Activated CD8-positive, alpha-beta memory T cell treated with anti-CD3 and anti-CD28 coated beads, Interleukin-2, amount 50 U/mL, for 4 hours (primary cell): Measurements from ENCODE around the gene HUS1B.
"Not testable (repeated sequence)": the region's sequence is repeated elsewhere in the genome, so short reads cannot be mapped to it uniquely, and the experiment has no call there.

ENCODE experiments used
- DNase-seq: peaks from one replicate; pipeline ENCODE4 v3.0.0-alpha.2; 2020

Gene HUS1B

DNA sequence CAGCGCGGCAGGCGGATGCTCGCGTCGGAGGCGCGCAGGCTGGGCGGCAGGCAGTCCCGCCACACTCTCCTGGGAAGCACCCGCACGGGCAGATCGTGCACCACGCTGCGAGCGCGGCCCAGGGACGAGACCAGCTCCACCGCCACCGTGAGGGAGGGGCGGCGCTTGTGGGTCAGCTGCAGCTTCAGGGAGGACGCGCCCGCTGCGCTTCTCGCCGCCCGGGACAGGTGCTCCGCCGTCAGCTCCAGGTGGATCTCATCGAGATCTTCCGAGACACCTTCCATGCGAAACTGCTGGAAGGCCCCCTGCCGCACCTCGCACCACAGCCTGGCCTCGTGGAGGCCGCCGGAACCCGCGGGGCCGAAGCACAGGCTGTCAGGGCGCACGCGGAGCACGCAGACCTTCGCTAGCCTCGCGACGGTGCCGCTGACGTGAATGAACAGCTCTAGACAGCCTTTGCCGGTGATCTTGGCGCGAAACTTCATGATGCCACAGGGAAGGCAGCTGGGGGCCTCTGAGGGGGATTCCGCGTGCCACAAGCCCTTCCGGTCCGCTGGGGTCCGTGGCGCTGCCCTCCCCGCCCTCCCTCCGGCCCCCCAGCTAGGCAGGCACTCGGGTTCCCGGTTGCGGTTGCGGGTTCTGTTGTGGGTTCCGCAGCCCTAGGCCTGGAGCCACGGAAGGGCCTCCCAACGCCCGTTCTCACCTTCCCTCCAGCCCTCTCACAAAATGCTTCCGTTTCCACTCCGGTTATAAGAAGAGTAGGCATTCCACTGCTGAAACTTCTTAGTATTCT is at the start of gene HUS1B:
Gene HUS1B (minus strand): TSS at position 641 of the 793 bp plus-strand sequence. CDS start 156 bp downstream, at position 485.
- DNase-seq = no peak

- DNase-seq = no peak
Measured at GRCh38 chr6:706146-706545, 49.2 kb upstream of the HUS1B start.

- DNase-seq = no peak
Measured at GRCh38 chr6:705047-705446, 48.1 kb upstream of the HUS1B start.

DNA sequence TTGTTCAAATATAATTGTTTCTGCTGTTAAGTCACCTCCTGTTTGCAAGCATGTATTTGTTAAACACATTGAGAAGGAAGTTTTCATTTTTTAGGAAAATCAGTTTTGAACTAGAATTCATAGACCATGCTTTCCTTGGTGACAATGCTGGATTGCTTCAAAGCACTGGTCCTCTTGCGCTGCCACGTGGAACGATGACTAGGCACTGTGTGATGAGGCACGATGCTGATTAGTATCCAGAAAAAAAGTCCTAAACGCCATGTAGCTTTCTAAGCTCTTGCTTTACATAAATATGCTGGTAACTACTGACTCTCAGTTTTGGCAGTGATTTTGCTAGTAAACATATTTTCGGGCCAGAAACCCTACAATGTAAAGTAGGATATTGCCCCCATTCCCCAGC is 47.1 kb upstream of the HUS1B start:
- no peak for DNase-seq

- no peak for DNase-seq
Measured at GRCh38 chr6:703552-703951, 46.7 kb upstream of the HUS1B start.

DNA sequence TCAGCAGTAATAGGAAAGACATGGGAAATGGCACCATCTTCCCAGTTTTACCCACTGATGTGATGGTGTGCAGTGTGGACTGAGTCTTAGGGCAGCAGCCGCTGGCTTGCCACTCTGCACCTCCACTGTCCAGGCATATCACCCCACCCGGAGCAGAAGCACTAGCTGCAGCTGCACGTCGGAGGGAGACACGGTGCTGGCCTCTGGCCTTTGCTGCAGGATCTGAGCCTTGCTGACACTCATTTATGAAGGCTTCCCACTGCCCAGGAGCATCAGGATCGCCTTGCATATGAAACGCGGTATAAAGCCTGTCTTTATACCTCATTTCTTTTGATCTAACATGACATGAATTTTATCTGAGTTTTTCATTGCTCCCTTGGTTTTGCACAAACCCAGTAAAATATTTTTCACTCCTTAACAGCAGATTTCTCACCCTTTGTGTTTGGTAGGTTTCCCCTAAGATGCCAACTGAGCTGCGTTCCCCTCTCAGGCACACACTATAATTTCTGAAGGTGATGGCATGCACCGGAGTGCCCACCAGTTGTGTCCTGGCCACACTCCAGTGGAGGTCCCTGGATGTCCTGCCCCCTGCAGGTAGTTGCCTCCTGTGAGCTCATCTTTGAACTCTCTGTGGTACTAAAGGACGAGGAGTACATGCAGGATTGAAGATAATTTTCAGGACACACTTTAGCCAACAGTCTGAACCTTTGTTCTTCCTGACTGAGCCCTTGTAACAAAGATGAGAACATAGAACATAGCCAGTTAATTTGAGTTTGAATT is 45.0 kb upstream of the HUS1B start:
- DNase-seq = no peak

DNA sequence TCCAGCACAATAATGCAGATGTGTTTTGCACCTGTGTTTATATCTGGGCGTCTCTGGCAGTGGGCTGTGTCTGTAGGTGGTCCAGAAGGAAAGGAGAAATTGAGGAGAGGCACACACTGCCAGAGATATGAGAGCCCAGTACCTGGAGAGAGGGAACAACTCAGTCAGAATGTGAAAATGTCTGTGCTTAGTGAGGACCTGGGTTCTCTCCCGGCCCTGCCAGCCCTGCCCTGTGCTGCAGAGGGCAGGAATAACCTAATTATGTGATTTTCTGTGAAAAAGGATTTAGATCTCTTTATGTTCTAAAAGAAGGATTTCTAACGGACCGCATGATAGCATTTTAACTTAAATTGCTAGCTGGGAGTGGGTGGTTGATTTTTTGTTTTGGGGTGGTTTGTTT is 44.3 kb upstream of the HUS1B start:
- DNase-seq = no peak

DNA sequence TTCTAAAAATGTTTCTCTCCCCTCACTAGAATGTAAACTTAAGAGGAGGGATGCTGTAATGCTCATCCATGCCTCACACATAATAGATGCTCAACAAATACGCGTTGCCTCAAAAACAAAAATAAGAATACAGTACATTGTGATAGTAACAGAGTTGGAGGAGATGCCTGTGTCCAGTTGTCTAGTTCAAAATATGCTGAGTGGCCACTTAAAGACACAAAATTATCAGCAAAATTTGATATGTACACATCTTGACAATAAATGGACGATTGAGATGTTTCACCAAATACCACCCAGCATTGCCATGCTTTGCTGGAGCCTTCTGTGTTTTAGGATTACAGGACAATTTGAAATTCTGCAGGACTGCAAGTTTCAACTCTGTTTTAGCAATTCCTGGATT is 43.6 kb upstream of the HUS1B start:
- DNase-seq = no peak

DNA sequence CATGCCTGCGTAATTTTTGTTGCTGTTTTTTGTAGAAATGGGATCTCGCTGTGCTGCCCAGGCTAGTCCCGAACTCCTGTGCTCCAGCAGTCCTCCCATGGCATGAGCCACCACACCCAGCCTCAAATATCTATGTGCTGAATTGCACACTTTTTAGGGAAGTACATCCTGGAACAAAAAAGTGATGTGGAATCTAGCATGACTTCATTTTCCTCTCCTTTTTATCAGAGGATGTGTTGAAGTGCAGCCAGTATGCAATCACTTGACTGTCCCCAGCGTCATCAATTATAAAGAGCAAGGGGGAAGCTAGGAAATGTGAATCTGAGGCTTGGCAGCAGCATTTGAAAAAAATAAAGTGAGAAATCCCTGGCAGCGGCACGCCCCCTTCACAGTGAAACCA is 42.4 kb upstream of the HUS1B start:
- DNase-seq = no peak

GRCh38 chr6:694431-695126 is 37.7 kb upstream of the HUS1B start:
- not testable (repeated sequence) for DNase-seq

- no peak for DNase-seq
Measured at GRCh38 chr6:693723-694009, 36.8 kb upstream of the HUS1B start.

DNA sequence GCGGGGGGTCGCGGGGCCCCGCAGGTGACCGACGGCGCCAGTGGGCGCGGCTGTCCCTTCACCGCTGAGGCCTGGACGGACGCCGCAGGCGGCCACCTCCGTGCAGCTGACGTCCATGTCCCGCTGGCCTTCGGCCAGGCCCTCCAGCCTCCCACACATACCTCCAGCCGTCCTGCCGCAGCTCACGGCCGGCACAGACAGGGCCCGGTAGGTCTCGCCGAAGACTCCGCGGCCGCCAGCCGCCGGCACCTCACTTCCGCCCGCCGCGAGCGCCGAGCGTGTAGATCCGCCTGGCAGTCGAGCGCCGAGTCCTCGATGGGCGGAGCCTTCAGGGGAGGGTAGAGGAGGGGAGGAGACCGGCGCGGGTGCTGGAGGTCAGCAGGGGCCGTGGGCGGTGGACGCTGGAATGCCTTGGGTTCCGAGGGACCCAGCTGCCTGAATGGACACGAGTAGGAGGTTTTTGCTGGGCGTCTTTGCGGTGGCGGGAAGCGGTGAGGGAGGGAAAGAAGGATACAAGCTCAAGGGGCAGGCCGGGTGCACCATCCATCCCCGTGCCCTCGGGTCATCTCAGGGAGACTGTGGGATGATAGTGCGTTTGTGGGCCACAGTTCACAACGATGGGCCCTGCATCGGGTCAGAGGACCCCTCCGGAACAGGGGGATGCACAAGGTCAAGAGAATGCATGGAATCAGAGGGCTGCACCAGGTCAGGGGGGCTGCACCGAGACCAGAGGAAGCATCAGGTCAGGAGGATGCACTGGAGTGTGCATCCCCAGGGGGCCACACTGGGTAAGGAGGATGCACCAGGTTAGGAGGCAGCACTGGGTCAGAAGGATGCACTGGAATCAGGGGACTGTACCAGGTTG is 36.2 kb upstream of the HUS1B start, which contains the start of gene EXOC2:
Gene EXOC2 (minus strand): TSS at position 282 of the 865 bp plus-strand sequence. CDS start 55,321 bp downstream, outside the sequence.
- DNase-seq = peak; percentile 83

DNA sequence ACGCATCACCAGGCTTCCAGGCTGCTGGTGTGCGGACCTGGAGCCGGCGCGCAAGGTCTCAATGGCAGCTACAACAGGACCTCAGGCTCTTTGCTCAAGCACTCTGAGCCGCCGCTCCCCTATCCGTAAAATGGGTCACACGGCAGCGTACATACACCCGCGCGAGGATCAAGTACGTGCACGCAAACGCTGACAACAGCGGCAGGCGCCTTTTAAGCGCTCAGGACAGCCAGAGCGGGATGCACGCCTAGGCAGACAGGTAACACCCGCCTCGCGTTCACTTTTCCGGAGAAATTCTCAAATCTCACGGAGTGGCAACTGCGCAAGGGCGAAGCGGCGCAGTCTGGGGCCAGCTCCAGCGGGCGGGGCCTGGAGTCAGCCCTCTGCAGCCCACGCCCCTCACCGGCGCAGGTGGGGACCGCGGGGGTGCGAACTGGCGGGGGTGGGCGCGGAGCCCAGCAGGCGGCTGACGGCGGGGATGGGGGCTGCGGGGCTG is 35.5 kb upstream of the HUS1B start:
- DNase-seq = peak; percentile 75

DNA sequence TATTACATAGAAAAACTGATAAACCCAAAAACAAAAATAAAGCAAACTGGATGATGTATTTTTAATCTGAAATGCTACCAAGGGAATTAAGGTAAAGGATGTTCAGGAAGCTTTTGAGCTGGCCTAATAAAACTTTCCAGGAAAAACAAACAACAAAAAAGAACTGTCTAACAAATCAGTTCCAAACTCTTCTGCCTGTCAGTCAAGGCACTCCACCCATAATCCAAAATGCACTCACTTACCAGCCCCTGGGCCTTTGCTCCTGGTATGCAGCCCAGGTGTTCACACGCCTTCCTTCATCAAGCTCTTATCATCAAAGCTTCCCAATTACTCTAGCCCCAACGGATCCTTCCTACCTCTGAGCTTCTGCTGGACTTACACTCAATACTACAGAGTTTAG is 32.3 kb upstream of the HUS1B start:
- DNase-seq = no peak

- no peak for DNase-seq
Measured at GRCh38 chr6:686497-686896, 29.6 kb upstream of the HUS1B start.

DNA sequence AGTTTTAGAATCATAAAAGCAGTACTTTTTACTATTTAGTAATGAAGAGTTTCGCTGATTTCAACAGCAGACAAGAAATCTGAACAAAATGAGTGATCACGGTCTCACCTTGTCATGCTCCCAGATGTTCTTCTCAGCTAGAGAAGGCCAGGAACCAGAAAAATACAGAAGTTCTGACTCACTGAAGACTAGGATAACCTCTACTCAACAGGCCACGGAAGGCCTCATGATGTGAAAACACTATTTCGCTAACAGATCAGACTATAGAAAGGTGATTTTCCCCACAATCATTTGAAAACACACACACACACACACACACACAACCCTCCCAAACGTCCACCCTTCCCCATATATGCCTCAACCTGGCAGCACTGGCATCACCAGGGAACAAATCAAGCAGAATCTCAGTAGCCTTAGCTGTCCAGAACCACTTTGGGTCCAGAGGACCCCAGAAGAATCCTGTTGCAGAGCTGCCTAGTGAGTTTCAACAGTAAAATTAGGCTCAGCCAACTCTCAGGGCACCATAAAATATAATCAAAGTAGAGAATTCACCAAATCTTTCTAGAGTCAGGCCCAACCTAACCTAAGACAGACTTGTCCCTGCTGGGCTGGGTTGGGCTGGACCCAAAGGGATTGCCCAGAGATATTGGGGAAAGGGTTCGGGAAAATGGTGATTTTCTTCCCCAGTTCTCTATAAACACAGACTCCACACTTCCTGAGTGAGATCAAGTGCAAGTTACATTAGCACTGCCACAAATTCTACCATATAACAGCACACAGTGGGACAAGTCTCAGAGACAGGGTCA is 28.1 kb upstream of the HUS1B start:
- DNase-seq = no peak

- no peak for DNase-seq
Measured at GRCh38 chr6:683742-684440, 27.0 kb upstream of the HUS1B start.

DNA sequence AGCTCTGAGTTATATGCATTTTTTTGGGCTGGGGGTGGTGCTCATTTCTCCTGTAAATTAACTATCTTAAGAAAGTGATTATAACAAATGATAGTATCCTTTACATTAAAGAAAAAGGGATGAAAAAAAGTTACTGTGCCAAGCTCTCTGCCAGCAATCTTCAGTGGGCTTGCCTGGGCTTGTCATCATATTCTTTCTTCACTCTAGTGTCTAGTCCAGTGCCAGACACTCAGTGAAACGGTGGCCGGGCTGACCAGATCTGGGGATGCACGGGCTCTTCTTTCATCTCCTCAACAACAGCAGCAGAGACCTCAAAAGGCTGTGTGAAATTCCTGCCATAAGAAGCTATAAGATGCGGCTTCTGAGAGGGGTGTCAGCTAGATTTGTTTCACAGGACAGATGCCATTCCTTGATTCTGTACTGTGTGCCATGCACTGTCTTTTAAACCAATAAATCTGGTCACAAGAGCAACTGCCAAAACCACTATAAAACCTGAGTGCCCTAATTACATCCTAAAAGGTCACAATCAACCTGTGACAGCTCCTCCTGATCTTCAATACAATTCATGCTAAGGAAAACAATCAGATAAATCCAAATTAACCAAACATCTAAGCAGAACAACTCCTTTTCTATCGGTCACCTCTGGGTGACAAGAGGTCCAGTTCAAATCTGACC is 23.9 kb upstream of the HUS1B start:
- DNase-seq = no peak

GRCh38 chr6:680251-680650 is 23.4 kb upstream of the HUS1B start:
- no peak for DNase-seq

DNA sequence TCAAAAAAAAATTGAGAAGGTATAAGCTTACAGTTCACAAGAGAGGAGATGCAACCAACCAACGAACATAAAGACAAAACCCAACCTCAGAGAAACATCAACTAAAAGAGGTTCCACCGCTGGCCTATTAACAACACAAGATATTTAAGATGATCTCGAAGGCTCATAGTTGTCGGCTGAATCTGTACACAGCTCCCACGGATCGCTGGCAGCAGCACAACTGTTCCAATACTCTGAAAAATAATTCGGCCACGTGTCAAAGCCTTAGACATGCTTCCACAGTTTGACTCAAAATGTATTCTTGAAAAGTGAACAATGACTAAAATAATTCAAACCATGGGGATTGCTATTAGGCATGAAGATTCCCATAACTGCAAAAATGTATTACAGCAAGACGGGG is 22.4 kb upstream of the HUS1B start:
- DNase-seq = no peak
